K562 (cell line): ENCODE data around the gene CDYL. TPM values are rescaled to one million over a fixed set of nuclear protein-coding genes. Genes with fewer than 3 reads are reported as not detected.

ENCODE experiments used
- ATAC-seq: fragments of 200-7000 bp; cut with Tn5 transposase; 3 replicates; pipeline ENCODE4 v1.9.1; 2020; ENCODE audit warnings: moderate library complexity
- BruUV-seq: library from RNA; stranded (reverse); fragments of 400-500 nt; replicated peaks from 2 replicates; lab custom pipeline; 2021; lab: Mats Ljungman, UMichigan
- CTCF ChIA-PET: fragments of 300-600 bp; formaldehyde crosslinking; extraction: SDS; loops from one replicate; lab custom pipeline; 2021; ENCODE audit warnings: low intra/inter-chr PET ratio; lab: Yijun Ruan, JAX
- POLR2A ChIA-PET: fragments of 300-600, 350-650 bp; sonication (Branson Sonifier 250); formaldehyde crosslinking; extraction: SDS; loops from one replicate; lab custom pipeline; 2021; ENCODE audit warnings: antibody characterized with exemption, inconsistent platforms; lab: Yijun Ruan, JAX
- DNase-seq, 4 experiments: peaks; one replicate each; pipeline versions ENCODE4 v3.0.0 to v3.0.0-alpha.2; 2011 to 2018; ENCODE audit warnings: low spot score in 3 of 4, mixed read lengths in 3 of 4; ENCODE audit errors: extremely low read depth in 1 of 4
- FAIRE-seq: peaks from 2 replicates; lab custom pipeline; 2011; peaks lifted over from hg19 to GRCh38; lab: Jason Lieb, UNC
- H2AFZ ChIP-seq: 2 replicates; pipeline ENCODE4 v1.6.0; 2011; ENCODE audit warnings: low read depth, low read length, control low read depth, inconsistent platforms
- H3K27ac ChIP-seq: fragments of 200-600 bp; 3 replicates; pipeline ENCODE4 v1.8.0; 2011; ENCODE audit warnings: low read depth, mild to moderate bottlenecking, control low read depth, inconsistent platforms, low read length, moderate library complexity, mixed read lengths; ENCODE audit errors: extremely low read depth
- H3K27me3 ChIP-seq, 2 experiments: fragments of 300-600 bp in 1 of 2; 2 replicates in 1 of 2; 3 replicates in 1 of 2; pipeline versions ENCODE4 v1.6.0 to v1.8.0; 2011; ENCODE audit warnings: inconsistent platforms in 2 of 2, low read length in 2 of 2, mild to moderate bottlenecking in 1 of 2, mixed read lengths in 1 of 2, moderate library complexity in 1 of 2; ENCODE audit not compliant: control insufficient read depth in 2 of 2, insufficient read depth in 2 of 2
- H3K36me3 ChIP-seq: fragments of 300-600 bp; 3 replicates; pipeline ENCODE4 v1.8.0; 2011; ENCODE audit warnings: mild to moderate bottlenecking, low read length, inconsistent platforms; ENCODE audit not compliant: control insufficient read depth, insufficient read depth
- H3K4me1 ChIP-seq, 2 experiments: fragments of 200-600 bp in 1 of 2; replicated peaks in 1 of 2; 2 replicates in 1 of 2; 3 replicates in 1 of 2; pipeline versions ENCODE4 v1.5.1 to v1.8.0; 2011; ENCODE audit warnings: inconsistent platforms in 2 of 2, low read length in 2 of 2, mild to moderate bottlenecking in 1 of 2, mixed read lengths in 1 of 2, moderate library complexity in 1 of 2; ENCODE audit not compliant: control insufficient read depth in 2 of 2, insufficient read depth in 2 of 2
- H3K4me2 ChIP-seq: 2 replicates; pipeline ENCODE4 v1.6.1; 2011; ENCODE audit warnings: low read length, control low read depth, inconsistent platforms, mixed read lengths; ENCODE audit not compliant: insufficient read depth
- H3K4me3 ChIP-seq: fragments of 200-600 bp; sonication (generic), shearing (Covaris generic); 2 replicates; pipeline ENCODE4 v1.5.1; 2016; ENCODE audit warnings: control low read depth, inconsistent platforms
- H3K79me2 ChIP-seq: fragments of 200-600 bp; 3 replicates; pipeline ENCODE4 v1.8.0; 2011; ENCODE audit warnings: low read length, inconsistent platforms; ENCODE audit not compliant: control insufficient read depth, insufficient read depth
- H3K9ac ChIP-seq, 2 experiments: 2 replicates each; pipeline versions ENCODE4 v1.6.0 to v1.6.1; 2011; ENCODE audit warnings: low read depth in 2 of 2, low read length in 2 of 2, control low read depth in 1 of 2, inconsistent platforms in 1 of 2, mild to moderate bottlenecking in 1 of 2, mixed read lengths in 1 of 2; ENCODE audit not compliant: insufficient read depth in 1 of 2
- H3K9me1 ChIP-seq: one replicate; pipeline ENCODE4 v1.6.0; 2011; ENCODE audit warnings: inconsistent platforms, mild to moderate bottlenecking, low read length, moderate library complexity; ENCODE audit not compliant: control insufficient read depth, insufficient read depth
- H3K9me3 ChIP-seq: replicated peaks from 2 replicates; pipeline ENCODE4 v1.5.1; 2011; ENCODE audit warnings: low read depth, low read length, inconsistent platforms; ENCODE audit not compliant: control insufficient read depth, insufficient read depth
- H4K20me1 ChIP-seq: replicated peaks from 2 replicates; pipeline ENCODE4 v1.6.1; 2011; ENCODE audit warnings: low read length, inconsistent platforms, mixed read lengths; ENCODE audit not compliant: control insufficient read depth, insufficient read depth
- ETV6 ChIP-seq, 3 experiments: fragments of 150-350 bp in 1 of 3; sonication (generic) in 1 of 3; formaldehyde crosslinking in 1 of 3; IDR thresholded peaks; 2 replicates each; pipeline versions ENCODE4 v1.6.1 to v1.8.0; 2014 to 2022; ENCODE audit warnings: borderline replicate concordance in 2 of 3, low read depth in 2 of 3, antibody characterized with exemption in 1 of 3, low read length in 1 of 3, mild to moderate bottlenecking in 1 of 3, missing genetic modification reagents in 1 of 3
- POLR2A ChIP-seq: fragments of 450-650 bp; conservative IDR thresholded peaks from 2 replicates; pipeline ENCODE4 v1.6.1; 2016
- WGBS: fragments of 100-300 bp; shearing (Covaris generic); methylation state at CpG from one replicate; pipeline ENCODE4 v1.1.6; 2016; ENCODE audit warnings: low coverage, mixed read lengths; ENCODE audit not compliant: insufficient coverage; ENCODE audit errors: missing lambda C conversion rate; 5-methylcytosine and 5-hydroxymethylcytosine counted together
- in situ Hi-C: fragments of 300-500 bp; cut with MboI; formaldehyde crosslinking; loops from 4 replicates; pipeline ENCODE4 v1.15.0; 2018; ENCODE audit warnings: inconsistent platforms, mixed read lengths
- intact Hi-C: fragments of 100-400 bp; cut with micrococcal nuclease; formaldehyde crosslinking; loops from 2 replicates; pipeline ENCODE4 v1.14.2; 2022
- polyA plus RNA-seq, 8 experiments: library from polyadenylated mRNA; depleted of rRNA in 4 of 8; stranded (reverse) in 5 of 8; unstranded in 3 of 8; fragments of >200 nt; fragmentation: Nextera tagmentation in 2 of 8; fragmentation: Illumina TruSeq in 1 of 8; extraction: Ambion mirVana in 2 of 8; extraction: Trizol in 1 of 8; gene quantifications; 2 replicates each; pipeline versions ENCODE4 v1.2.1 to v1.2.3, GENCODE V29; 2011 to 2014; ENCODE audit warnings: inconsistent platforms in 1 of 8, missing spikeins in 1 of 8
- total RNA-seq, 7 experiments: library from RNA; depleted of rRNA in 6 of 7; stranded (reverse); fragments of >200 nt in 6 of 7; fragmentation: Illumina TruSeq in 2 of 7; extraction: Trizol in 2 of 7; gene quantifications; 2 replicates each; pipeline versions ENCODE4 v1.2.1 to v1.2.3, GENCODE V29; 2011 to 2021; ENCODE audit warnings: low replicate concordance in 1 of 7
- TF ChIP-seq, protein P1 (sequence below): fragments of 250-450 bp; sonication (Bioruptor Pico); IDR thresholded peaks from 2 replicates; pipeline ENCODE4 v1.8.0; 2022; ENCODE audit warnings: inconsistent platforms, mild to moderate bottlenecking, moderate library complexity, borderline replicate concordance
- TF ChIP-seq, protein P2 (sequence below): sonication (generic); formaldehyde crosslinking; IDR thresholded peaks from 2 replicates; pipeline ENCODE4 v1.8.0; 2022; ENCODE audit warnings: missing genetic modification reagents, mild to moderate bottlenecking, borderline replicate concordance

CDYL gene
- total and polyA plus RNA-seq, 9 of the 15 experiments (the other 6 are each of a cell fraction or from before 2014, with no cell fraction given), result 8.1 to 45.8 (median 40.8) TPM

DNA sequence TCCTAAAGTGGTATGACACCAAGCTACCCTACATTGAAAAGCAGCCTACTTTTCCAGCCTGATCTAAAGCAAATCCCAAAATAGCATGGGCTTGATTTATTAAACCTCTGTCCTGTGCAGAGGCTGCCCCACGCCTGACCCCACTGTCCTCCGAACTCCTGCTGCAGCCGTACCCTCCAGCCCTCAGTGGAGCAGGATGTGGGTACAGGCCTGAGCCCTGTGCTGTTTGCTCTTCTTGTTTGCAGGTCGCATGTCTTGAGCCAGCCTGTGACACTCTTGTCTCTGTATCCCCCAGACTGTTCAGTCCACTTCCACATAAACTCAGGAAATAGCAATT is 166.4 kb downstream of the CDYL start:
- H3K9me1 ChIP-seq, result peaks cover 13% of the 10 kb centered on the region
- BruUV-seq, result no TSS peak
- CTCF ChIA-PET, result no interaction called here
- ATAC-seq (peak; percentile 7; the same call in 2 of the 3 replicates), DNase-seq (no peak), FAIRE-seq (no peak)
- H3K79me2 ChIP-seq, result peaks cover 7% of the 10 kb centered on the region; the same call in 1 of the 3 replicates
- no peak overlapping the region for H3K4me3 ChIP-seq
- peaks cover 28% of the 10 kb centered on the region for H3K36me3 ChIP-seq
- H3K9me3 ChIP-seq, result no peaks in the 10 kb centered on the region
- in situ Hi-C loops (no loop called here), intact Hi-C loops (loop anchor here (5.0 kb wide), 1 partner anchor 90 kb away; no protein-coding TSS in a partner anchor)
- H4K20me1 ChIP-seq, result peaks cover 47% of the 10 kb centered on the region
- POLR2A ChIA-PET, result interaction anchor here (0.6 to 1.3 kb wide), 6 partner anchors 10 to 274 kb away, joined by 3 to 4 read pairs (median 3); no protein-coding TSS in a partner anchor
- H3K4me1 ChIP-seq, result peaks cover 16 to 21% of the 10 kb centered on the region in 2 experiments
- 65% methylated on average over 4 of the region's 4 CpGs for WGBS
- peak overlapping the region in 1 of 2 experiments; percentile 45; a peak in 1 of 4 replicates for H3K9ac ChIP-seq
- H2AFZ ChIP-seq, result no peak overlapping the region
- TF ChIP-seq ETV6 (IDR thresholded peaks at IDR 0.05; ENCODE audit: borderline replicate concordance in 1 of 2, low read depth in 2 of 2, low read length in 1 of 2) (no peak), ETV6 (CRISPR knock-in tag; IDR thresholded peaks at IDR 0.05; ENCODE audit: borderline replicate concordance) (no peak), POLR2A (no peak)
- TF ChIP-seq, protein P1, sequence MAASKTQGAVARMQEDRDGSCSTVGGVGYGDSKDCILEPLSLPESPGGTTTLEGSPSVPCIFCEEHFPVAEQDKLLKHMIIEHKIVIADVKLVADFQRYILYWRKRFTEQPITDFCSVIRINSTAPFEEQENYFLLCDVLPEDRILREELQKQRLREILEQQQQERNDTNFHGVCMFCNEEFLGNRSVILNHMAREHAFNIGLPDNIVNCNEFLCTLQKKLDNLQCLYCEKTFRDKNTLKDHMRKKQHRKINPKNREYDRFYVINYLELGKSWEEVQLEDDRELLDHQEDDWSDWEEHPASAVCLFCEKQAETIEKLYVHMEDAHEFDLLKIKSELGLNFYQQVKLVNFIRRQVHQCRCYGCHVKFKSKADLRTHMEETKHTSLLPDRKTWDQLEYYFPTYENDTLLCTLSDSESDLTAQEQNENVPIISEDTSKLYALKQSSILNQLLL, result no peak
- TF ChIP-seq, protein P2, sequence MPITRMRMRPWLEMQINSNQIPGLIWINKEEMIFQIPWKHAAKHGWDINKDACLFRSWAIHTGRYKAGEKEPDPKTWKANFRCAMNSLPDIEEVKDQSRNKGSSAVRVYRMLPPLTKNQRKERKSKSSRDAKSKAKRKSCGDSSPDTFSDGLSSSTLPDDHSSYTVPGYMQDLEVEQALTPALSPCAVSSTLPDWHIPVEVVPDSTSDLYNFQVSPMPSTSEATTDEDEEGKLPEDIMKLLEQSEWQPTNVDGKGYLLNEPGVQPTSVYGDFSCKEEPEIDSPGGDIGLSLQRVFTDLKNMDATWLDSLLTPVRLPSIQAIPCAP (CRISPR knock-in tag), result no peak
- no peak overlapping the region for H3K4me2 ChIP-seq
- H3K27ac ChIP-seq, result no peak overlapping the region; the same call in 2 of the 3 replicates
- no peaks in the 10 kb centered on the region for H3K27me3 ChIP-seq
